T-helper 2 cell (primary cell): ENCODE results near the gene PSD4.

Experiments
- DNase-seq, 5 experiments: peaks; one replicate each; pipeline versions ENCODE4 v3.0.0 to v3.0.0-alpha.2; 2012 to 2022

PSD4 gene

GRCh38 chr2:113167962-113168340 is 5.8 kb upstream of the PSD4 start:
- DNase-seq, result no peak

- peak in 2 of 5 experiments; percentile 49 to 89 for DNase-seq
Measured at GRCh38 chr2:113169002-113169530, 4.7 kb upstream of the PSD4 start.

GRCh38 chr2:113169586-113169985 is 4.2 kb upstream of the PSD4 start:
- no peak for DNase-seq

DNA sequence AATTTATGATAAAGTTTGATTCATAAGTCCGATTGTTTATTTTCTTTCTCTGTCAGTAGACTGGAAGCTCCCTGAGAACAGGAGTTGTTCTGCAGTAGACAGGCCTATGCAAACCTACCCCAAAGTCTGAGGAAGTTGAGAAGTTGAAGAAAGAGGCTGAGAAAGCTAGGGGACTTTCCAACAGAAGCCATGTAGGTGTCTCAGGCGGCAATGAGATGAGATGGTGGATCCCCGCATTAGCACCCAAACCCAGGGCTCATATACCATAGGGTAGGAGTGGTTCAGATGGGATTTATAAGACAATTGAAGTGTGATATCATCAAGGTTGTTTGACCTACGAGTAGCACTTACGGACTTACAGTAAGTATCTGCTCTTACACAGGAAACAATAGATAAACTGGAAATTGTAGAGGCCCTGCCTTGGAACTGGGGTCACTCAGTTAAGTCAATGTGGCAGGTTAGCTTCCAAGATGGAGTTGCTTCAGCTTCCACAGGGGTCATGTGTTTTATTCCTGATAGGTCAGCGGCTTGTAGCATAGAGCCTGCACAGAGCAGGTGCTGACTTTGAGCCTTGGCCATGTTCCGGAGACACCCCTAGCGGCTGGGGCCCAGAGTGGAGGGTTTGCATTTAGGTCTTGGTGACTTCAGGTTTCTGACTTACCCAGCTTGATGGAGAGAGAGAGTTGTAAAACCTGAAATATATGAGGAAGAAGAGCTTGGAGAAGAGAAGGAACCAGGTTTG is 2.3 kb upstream of the PSD4 start:
- no peak for DNase-seq

GRCh38 chr2:113172721-113173541 is 840 bp upstream of the PSD4 start:
- no peak for DNase-seq

DNA sequence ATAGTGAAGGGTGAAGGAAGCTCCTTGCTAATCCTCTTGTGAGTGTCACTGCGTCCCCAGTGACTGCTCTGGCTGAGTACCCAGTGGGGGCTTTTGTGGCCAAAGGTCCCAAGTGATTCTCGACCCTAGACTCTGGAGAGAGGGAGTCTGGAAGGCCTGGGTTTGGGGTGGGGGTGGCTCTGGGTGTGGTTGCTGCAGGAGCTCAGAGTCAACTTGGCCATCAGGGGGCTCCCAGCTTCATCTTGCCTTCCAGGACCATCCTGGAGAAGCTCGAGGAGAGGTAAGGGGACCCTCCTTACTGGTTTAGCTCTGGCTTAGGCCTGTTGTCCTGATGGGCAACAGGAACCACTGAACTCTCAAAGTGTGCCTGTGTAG is 592 bp downstream of the PSD4 start:
- peak in 1 of 5 experiments; percentile 49 for DNase-seq

DNA sequence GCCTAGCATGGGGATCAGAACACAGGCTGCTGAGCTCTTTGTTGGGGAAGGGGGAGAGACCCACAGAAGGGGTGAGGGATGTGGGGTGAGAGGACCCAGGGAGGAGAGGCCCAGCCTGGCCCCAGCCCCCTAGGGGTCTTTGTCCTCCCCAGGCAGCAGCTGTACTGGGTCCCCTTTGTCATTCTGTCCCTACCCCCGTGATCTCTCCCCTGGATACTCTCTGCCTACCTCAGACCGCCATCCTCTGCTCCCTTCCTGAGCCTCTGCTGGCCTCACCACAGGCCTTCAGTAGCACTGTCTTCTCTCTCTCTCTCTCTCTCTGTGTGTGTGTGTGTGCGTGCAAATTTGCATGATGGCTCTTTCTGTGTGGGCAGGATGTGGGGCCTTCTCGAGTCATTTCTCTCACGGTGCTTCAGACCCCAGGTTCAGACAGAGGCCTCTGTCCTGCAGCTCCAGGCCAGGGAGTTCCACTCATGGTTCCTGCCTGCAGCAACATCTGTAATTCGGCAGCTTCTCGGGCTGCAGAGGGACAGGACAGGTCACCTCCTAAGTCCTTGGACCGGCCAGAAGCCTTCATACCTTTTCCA is 1.4 kb downstream of the PSD4 start:
- DNase-seq, result peak in 3 of 5 experiments; percentile 51 to 98 (median 79)

DNA sequence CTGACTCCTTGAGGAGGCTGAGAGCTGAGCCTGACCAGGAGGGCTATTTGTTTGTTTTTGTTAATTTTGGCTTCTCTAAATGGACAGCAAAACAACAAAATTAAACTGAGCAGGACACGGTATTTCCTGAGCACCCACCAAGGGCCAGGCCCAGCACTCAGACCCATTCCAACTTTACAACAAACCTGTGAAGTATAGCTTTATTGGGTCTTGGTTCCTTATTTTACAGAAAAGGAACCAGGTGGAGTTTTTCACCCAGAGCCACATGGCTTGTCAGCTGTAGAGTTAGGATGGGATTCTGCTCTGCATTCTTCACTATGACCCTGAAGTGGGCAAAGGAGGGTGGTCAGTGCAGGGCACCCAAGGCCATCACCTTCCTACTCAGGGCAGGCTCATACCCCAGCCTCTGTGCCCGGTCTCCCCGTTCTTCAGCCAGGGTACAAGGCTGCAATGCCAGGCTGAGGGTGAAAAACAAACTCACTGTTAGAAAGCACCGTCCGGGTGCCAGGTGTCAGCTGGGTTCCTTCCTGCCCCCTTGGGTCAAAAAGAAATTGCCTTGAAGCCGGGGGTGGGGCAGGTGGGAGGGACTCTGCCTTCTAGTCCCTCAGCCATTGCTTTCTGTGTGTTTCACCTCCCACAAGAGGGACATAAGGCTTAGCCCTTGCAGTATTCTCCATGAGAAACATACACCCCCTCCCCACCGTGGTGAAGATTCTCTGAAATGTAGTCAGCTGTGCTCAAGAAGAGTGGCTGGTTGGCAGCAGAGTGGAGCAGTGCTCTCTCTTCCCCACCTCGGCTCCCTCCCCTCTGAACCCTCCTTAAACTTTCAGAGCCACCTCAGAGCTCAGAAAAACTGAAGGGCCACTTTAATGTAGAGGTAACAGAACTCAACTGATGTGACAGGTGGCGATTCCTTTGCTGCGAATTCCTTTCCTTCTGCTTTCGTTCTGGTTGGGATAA is 2.2 kb downstream of the PSD4 start:
- DNase-seq, result peak in 1 of 5 experiments; percentile 67

GRCh38 chr2:113176696-113177355 is 3.1 kb downstream of the PSD4 start:
- no peak for DNase-seq

DNA sequence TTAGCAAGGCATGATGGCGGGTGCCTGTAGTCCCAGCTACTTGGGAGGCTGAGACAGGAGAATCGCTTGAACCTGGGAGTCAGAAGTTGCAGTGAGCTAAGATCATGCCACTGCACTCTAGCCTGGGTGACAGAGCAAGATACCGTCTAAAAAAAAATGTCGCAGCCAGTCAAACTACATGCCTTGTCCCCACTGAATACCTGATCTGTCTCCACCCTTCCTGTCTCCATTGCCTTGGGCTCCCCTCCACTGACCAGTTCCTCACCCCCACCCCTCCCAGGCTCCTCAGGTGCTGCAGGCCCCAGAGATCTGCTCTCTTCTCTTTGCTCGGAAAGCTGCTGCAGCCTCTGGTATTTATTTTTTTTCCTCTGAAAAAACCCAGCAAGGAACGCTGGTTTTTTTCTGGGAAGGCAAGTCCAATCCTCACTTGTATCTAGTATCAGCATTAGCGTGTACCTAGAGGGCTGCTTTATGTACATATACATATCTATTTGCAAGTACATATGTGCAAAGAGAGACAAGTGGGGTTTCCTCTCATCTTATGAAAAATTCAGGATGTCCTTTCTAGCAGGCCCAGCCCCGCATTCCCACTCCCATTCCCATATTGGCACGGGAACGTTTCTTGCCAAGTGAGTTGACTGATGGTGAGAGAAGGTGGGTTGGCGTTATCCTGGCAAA is 4.4 kb downstream of the PSD4 start:
- DNase-seq, result no peak

DNA sequence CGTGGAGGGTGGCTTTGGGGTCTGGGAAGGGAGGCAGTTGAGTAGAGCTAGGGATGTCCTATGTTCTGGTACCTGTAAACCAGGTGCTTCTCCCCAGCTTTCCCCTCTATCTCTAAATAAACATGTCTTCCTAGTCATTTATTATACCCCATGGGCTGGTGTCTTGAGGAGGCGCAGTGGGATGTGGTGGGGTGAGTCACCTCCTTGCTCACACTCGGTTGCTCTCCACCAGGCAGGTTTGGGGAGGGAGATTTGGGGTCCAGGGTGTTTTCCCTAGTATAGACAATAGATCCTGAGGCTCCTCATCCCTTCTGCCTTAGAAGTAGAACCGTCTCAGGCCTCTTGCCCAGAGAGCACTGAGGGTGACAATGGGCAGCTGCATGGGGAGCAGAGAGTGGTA is 5.1 kb downstream of the PSD4 start:
- peak in 1 of 5 experiments; percentile 54 for DNase-seq

GRCh38 chr2:113179446-113180045 is 5.8 kb downstream of the PSD4 start:
- DNase-seq, result no peak

DNA sequence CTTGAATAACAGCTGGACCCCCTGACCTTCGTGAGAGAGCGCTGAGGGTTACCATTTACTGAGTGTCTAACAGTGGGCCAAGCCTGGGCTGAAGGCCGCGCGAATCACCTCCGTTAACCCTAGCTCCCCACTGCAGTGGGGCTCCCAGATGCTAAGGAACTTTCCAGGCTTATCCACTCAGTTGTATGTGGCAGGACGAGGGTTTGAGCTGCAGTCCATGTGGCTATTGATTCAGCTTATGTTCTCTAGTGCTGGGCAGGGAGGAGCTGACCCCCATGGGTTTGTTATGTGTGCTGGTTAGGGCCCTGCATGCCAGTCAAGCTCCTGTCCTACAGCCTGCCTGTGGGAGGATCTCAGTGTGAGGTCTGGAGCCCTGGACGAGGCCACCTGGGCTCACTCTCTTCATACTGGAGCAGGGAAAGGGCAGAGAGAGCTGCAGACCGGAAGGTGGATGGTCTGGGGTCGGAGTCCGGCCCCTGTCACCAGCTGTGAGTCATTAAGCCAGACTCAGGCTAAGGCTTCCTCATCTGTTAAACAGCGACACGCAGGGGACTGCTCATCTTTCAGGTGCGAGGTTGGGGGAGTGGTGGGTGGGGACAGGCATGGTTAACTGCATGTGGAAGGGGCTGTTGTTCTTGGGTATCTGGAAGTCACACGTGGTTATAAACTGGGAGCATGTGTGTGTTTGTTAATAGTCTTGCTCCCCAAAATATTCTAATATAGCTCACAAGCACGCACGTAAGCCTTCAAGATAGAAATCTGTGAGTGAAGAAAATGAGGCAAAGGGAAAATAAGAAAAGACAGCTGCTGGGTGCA is 6.6 kb downstream of the PSD4 start:
- DNase-seq, result no peak

- peak in 1 of 5 experiments; percentile 67 for DNase-seq
Measured at GRCh38 chr2:113181258-113182051, 7.7 kb downstream of the PSD4 start.

- DNase-seq, result no peak
Measured at GRCh38 chr2:113182471-113183260, 8.9 kb downstream of the PSD4 start.

- no peak for DNase-seq
Measured at GRCh38 chr2:113183264-113183663, 9.5 kb downstream of the PSD4 start.

DNA sequence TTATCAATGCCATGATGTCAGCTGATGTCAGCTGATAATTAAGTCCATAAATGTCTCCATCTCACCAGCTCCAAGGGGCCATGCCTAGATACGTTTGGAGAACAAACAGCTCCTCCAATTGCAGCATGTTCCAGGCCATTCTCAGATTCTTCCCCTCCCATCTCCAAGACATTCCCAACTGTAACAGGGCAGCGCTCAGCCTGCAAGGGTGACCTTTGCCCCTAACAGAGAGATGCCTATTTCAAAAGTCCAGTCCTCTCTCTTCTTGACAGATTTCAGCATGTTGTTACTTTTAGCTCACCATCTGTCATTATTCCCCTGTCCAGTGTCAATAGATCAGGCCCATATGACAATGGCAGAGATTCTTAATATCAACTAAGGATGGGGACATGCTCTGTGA is 9.9 kb downstream of the PSD4 start:
- no peak for DNase-seq
